ENCODE data around the gene ZNF215. TPM values are rescaled to one million over a fixed set of nuclear protein-coding genes. Genes with fewer than 3 reads are reported as not detected.

Gene ZNF215
- total RNA-seq, 1 experiment from 2014 or later, result 0.26 TPM

- CTCF ChIA-PET, result no interaction called here
- Histone ChIP-seq H3K36me3 (ENCODE audit: insufficient read depth, low read length, poor library complexity, severe bottlenecking) (no peaks in the 10 kb centered on the region), H3K9me3 (ENCODE audit: low read depth, low read length, poor library complexity, severe bottlenecking) (no peaks in the 10 kb centered on the region), H3K4me3 (ENCODE audit: low read depth, low read length, poor library complexity, severe bottlenecking) (no peak overlapping the region), H3K27me3 (replicated peaks; ENCODE audit: insufficient read depth, low read depth, low read length, poor library complexity) (peaks cover 1% of the 10 kb centered on the region), H3K27ac (ENCODE audit: low read depth, low read length, poor library complexity, severe bottlenecking) (no peak overlapping the region), H3K4me1 (ENCODE audit: insufficient read depth, low read length, poor library complexity, severe bottlenecking) (no peaks in the 10 kb centered on the region)
- BruUV-seq (replicated peaks), result no TSS peak
- no peak for DNase-seq (ENCODE audit: low spot score)
- TF ChIP-seq CTCF (conservative IDR thresholded peaks at IDR 0.05; ENCODE audit: low read depth, low read length) (no peak), EZH2 (IDR thresholded peaks at IDR 0.05; ENCODE audit: borderline replicate concordance, low read depth, low read length, poor library complexity, severe bottlenecking) (no peak)
- intact Hi-C loops (cut with micrococcal nuclease; ENCODE audit: unreplicated experiment), result no loop called here
- POLR2A ChIA-PET (ENCODE audit: low non-redundant PET), result no interaction called here
Measured at GRCh38 chr11:6992457-6993417, 66.5 kb downstream of the ZNF215 start.

- H3K27me3 ChIP-seq (replicated peaks; ENCODE audit: insufficient read depth, low read depth, low read length, poor library complexity), result peaks cover 14% of the 10 kb centered on the region
- no peaks in the 10 kb centered on the region for H3K4me1 ChIP-seq (ENCODE audit: insufficient read depth, low read length, poor library complexity, severe bottlenecking)
- no peak overlapping the region for H3K4me3 ChIP-seq (ENCODE audit: low read depth, low read length, poor library complexity, severe bottlenecking)
- no TSS peak for BruUV-seq (replicated peaks)
- POLR2A ChIA-PET (ENCODE audit: low non-redundant PET), result no interaction called here
- H3K27ac ChIP-seq (ENCODE audit: low read depth, low read length, poor library complexity, severe bottlenecking), result no peak overlapping the region
- no peaks in the 10 kb centered on the region for H3K9me3 ChIP-seq (ENCODE audit: low read depth, low read length, poor library complexity, severe bottlenecking)
- no peak for TF ChIP-seq EZH2 (IDR thresholded peaks at IDR 0.05; ENCODE audit: borderline replicate concordance, low read depth, low read length, poor library complexity, severe bottlenecking)
- CTCF ChIA-PET, result no interaction called here
- H3K36me3 ChIP-seq (ENCODE audit: insufficient read depth, low read length, poor library complexity, severe bottlenecking), result no peaks in the 10 kb centered on the region
- intact Hi-C loops (cut with micrococcal nuclease; ENCODE audit: unreplicated experiment), result no loop called here
- DNase-seq (ENCODE audit: low spot score), result no peak
Measured at GRCh38 chr11:6995703-6996102, 69.5 kb downstream of the ZNF215 start.

GRCh38 chr11:7004482-7004881 is 78.3 kb downstream of the ZNF215 start:
- intact Hi-C loops (cut with micrococcal nuclease; ENCODE audit: unreplicated experiment), result no loop called here
- Histone ChIP-seq H3K4me3 (ENCODE audit: low read depth, low read length, poor library complexity, severe bottlenecking) (no peak overlapping the region), H3K36me3 (ENCODE audit: insufficient read depth, low read length, poor library complexity, severe bottlenecking) (no peaks in the 10 kb centered on the region), H3K4me1 (ENCODE audit: insufficient read depth, low read length, poor library complexity, severe bottlenecking) (no peaks in the 10 kb centered on the region), H3K9me3 (ENCODE audit: low read depth, low read length, poor library complexity, severe bottlenecking) (no peaks in the 10 kb centered on the region), H3K27me3 (replicated peaks; ENCODE audit: insufficient read depth, low read depth, low read length, poor library complexity) (peaks cover 2% of the 10 kb centered on the region), H3K27ac (ENCODE audit: low read depth, low read length, poor library complexity, severe bottlenecking) (no peak overlapping the region)
- DNase-seq (ENCODE audit: low spot score), result peak; percentile 7
- POLR2A ChIA-PET (ENCODE audit: low non-redundant PET), result no interaction called here
- BruUV-seq (replicated peaks), result no TSS peak
- TF ChIP-seq CTCF (conservative IDR thresholded peaks at IDR 0.05; ENCODE audit: low read depth, low read length) (no peak), EZH2 (IDR thresholded peaks at IDR 0.05; ENCODE audit: borderline replicate concordance, low read depth, low read length, poor library complexity, severe bottlenecking) (no peak)
- CTCF ChIA-PET, result no interaction called here

Other genes with a start within 250 kb of the ZNF215 start
- gene MRPL17, start 243.1 kb upstream of the ZNF215 start, total RNA-seq (2021), result 82.5 and 98.5 TPM in 2 replicates
- not detected in 2 replicates for gene OR2AG2, start 154.4 kb upstream of the ZNF215 start, total RNA-seq (2021)
- not detected in 2 replicates for gene OR2AG1, start 143.4 kb upstream of the ZNF215 start, total RNA-seq (2021)
- not detected in 2 replicates for gene OR6A2, start 126.7 kb upstream of the ZNF215 start, total RNA-seq (2021)
- gene OR10A5, start 80.7 kb upstream of the ZNF215 start, total RNA-seq (2021), result not detected in 2 replicates
- not detected in 2 replicates for gene OR10A2, start 63.4 kb upstream of the ZNF215 start, total RNA-seq (2021)
- gene OR10A4, start 49.8 kb upstream of the ZNF215 start, total RNA-seq (2021), result not detected in 2 replicates
- not detected in 2 replicates for gene OR2D2, start 33.9 kb upstream of the ZNF215 start, total RNA-seq (2021)
- not detected in 2 replicates for gene OR2D3, start 5.4 kb upstream of the ZNF215 start, total RNA-seq (2021)
- 0.11 and 0.17 TPM in 2 replicates for gene ZNF214, start 93.9 kb downstream of the ZNF215 start, total RNA-seq (2021)
- gene NLRP14, start 94.1 kb downstream of the ZNF215 start, total RNA-seq (2021), result not detected in 2 replicates
- not detected in 2 replicates for gene RBMXL2, start 162.6 kb downstream of the ZNF215 start, total RNA-seq (2021)